Measurements from ENCODE around the gene SLC6A4. TPM values are rescaled to one million over a fixed set of nuclear protein-coding genes. Genes with fewer than 3 reads are reported as not detected.

SLC6A4 gene
- total and polyA plus RNA-seq, 2 experiments from 2014 or later, result 0.06 to 0.14 TPM

DNA sequence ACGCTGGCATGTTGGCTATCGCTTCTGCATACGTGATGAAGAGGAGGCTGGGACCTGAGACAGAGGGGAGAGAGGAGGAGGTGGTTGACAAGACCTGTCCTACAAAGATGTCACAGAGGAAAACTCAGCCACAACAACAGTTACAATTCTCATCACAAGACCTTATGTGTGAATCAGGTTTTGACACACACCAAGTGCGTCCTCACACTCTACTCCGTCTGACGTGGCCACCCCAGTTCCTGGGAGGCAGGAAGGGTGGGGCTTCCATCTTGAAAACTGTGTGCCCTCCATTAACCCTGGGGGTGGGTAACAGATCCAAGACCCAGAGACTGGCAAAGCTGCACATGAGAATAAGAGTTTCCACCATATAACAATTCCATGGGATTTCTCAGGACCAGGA, 24.1 kb downstream of the SLC6A4 start (continued):
- TF ChIP-seq, protein P1, sequence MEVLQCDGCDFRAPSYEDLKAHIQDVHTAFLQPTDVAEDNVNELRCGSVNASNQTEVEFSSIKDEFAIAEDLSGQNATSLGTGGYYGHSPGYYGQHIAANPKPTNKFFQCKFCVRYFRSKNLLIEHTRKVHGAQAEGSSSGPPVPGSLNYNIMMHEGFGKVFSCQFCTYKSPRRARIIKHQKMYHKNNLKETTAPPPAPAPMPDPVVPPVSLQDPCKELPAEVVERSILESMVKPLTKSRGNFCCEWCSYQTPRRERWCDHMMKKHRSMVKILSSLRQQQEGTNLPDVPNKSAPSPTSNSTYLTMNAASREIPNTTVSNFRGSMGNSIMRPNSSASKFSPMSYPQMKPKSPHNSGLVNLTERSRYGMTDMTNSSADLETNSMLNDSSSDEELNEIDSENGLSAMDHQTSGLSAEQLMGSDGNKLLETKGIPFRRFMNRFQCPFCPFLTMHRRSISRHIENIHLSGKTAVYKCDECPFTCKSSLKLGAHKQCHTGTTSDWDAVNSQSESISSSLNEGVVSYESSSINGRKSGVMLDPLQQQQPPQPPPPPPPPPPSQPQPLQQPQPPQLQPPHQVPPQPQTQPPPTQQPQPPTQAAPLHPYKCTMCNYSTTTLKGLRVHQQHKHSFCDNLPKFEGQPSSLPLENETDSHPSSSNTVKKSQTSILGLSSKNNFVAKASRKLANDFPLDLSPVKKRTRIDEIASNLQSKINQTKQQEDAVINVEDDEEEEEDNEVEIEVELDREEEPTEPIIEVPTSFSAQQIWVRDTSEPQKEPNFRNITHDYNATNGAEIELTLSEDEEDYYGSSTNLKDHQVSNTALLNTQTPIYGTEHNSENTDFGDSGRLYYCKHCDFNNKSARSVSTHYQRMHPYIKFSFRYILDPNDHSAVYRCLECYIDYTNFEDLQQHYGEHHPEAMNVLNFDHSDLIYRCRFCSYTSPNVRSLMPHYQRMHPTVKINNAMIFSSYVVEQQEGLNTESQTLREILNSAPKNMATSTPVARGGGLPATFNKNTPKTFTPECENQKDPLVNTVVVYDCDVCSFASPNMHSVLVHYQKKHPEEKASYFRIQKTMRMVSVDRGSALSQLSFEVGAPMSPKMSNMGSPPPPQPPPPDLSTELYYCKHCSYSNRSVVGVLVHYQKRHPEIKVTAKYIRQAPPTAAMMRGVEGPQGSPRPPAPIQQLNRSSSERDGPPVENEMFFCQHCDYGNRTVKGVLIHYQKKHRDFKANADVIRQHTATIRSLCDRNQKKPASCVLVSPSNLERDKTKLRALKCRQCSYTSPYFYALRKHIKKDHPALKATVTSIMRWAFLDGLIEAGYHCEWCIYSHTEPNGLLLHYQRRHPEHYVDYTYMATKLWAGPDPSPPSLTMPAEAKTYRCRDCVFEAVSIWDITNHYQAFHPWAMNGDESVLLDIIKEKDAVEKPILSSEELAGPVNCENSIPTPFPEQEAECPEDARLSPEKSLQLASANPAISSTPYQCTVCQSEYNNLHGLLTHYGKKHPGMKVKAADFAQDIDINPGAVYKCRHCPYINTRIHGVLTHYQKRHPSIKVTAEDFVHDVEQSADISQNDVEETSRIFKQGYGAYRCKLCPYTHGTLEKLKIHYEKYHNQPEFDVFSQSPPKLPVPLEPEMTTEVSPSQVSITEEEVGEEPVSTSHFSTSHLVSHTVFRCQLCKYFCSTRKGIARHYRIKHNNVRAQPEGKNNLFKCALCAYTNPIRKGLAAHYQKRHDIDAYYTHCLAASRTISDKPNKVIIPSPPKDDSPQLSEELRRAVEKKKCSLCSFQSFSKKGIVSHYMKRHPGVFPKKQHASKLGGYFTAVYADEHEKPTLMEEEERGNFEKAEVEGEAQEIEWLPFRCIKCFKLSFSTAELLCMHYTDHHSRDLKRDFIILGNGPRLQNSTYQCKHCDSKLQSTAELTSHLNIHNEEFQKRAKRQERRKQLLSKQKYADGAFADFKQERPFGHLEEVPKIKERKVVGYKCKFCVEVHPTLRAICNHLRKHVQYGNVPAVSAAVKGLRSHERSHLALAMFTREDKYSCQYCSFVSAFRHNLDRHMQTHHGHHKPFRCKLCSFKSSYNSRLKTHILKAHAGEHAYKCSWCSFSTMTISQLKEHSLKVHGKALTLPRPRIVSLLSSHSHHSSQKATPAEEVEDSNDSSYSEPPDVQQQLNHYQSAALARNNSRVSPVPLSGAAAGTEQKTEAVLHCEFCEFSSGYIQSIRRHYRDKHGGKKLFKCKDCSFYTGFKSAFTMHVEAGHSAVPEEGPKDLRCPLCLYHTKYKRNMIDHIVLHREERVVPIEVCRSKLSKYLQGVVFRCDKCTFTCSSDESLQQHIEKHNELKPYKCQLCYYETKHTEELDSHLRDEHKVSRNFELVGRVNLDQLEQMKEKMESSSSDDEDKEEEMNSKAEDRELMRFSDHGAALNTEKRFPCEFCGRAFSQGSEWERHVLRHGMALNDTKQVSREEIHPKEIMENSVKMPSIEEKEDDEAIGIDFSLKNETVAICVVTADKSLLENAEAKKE (CRISPR knock-in tag; IDR thresholded peaks at IDR 0.05), result no peak
- TF ChIP-seq, protein P2, sequence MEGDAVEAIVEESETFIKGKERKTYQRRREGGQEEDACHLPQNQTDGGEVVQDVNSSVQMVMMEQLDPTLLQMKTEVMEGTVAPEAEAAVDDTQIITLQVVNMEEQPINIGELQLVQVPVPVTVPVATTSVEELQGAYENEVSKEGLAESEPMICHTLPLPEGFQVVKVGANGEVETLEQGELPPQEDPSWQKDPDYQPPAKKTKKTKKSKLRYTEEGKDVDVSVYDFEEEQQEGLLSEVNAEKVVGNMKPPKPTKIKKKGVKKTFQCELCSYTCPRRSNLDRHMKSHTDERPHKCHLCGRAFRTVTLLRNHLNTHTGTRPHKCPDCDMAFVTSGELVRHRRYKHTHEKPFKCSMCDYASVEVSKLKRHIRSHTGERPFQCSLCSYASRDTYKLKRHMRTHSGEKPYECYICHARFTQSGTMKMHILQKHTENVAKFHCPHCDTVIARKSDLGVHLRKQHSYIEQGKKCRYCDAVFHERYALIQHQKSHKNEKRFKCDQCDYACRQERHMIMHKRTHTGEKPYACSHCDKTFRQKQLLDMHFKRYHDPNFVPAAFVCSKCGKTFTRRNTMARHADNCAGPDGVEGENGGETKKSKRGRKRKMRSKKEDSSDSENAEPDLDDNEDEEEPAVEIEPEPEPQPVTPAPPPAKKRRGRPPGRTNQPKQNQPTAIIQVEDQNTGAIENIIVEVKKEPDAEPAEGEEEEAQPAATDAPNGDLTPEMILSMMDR (conservative IDR thresholded peaks at IDR 0.05; ENCODE audit: low read depth in 2 of 2), result no peak

DNA sequence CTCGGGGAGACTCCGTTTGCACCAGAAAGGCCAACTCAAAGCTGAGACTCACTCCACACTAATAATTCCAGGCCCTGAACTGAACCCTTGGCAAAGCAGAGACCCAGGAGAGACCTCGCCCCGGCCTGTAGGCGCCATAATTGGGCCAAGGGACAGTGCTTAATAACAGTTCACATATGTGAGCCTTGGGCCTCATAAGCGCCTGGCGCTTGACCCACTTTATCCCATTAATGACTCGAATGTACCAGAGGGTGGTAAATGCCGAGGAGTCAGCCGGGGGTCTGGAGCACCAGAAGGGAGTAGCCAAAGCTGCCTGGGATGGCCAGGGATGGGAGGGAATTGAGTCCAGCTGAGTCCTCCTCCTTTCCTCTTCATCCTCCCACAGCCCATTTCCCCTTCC, 24.6 kb downstream of the SLC6A4 start:
- Histone ChIP-seq H3K27ac (ENCODE audit: low read depth) (no peak overlapping the region), H3K9me2 (ENCODE audit: insufficient read depth) (no peaks in the 10 kb centered on the region), H2AFZ (no peak overlapping the region), H3F3A (replicated peaks; ENCODE audit: low read depth) (no peaks in the 10 kb centered on the region), H4K20me1 (replicated peaks; ENCODE audit: insufficient read depth) (no peaks in the 10 kb centered on the region), H3K36me3 (ENCODE audit: insufficient read depth) (no peaks in the 10 kb centered on the region), H3K4me3 (no peak overlapping the region), H3K4me1 (ENCODE audit: insufficient read depth) (no peaks in the 10 kb centered on the region), H3K79me2 (replicated peaks; ENCODE audit: insufficient read depth) (no peaks in the 10 kb centered on the region), H3K4me2 (no peak overlapping the region), H3K27me3 (ENCODE audit: insufficient read depth) (no peaks in the 10 kb centered on the region)
- ATAC-seq (no peak), DNase-seq (ENCODE audit: low spot score) (no peak)
- Mint-ChIP-seq H3K36me3 (ENCODE audit: low read depth) (no peaks in the 10 kb centered on the region), H3K27me3 (ENCODE audit: insufficient read depth, low read depth, poor library complexity) (peaks cover 3% of the 10 kb centered on the region), H3K4me3 (no peak overlapping the region), H3K4me1 (peaks cover 2% of the 10 kb centered on the region; the same call in 1 of the 3 replicates), H3K9me3 (no peaks in the 10 kb centered on the region), H3K27ac (no peak overlapping the region)
- TF ChIP-seq, protein P1 (CRISPR knock-in tag; IDR thresholded peaks at IDR 0.05), result no peak
- TF ChIP-seq EZH2phosphoT487 (IDR thresholded peaks at IDR 0.05; ENCODE audit: unreplicated experiment), result no peak
